Measurements from ENCODE around the gene SPATA12. TPM values are rescaled to one million over a fixed set of nuclear protein-coding genes. Genes with fewer than 3 reads are reported as not detected.

The SPATA12 gene
- not detected for polyA plus RNA-seq (2013, experiment 1 of 2; ENCODE audit: insufficient read length)
- not detected for polyA plus RNA-seq (2013, experiment 2 of 2; ENCODE audit: insufficient read length)

DNA sequence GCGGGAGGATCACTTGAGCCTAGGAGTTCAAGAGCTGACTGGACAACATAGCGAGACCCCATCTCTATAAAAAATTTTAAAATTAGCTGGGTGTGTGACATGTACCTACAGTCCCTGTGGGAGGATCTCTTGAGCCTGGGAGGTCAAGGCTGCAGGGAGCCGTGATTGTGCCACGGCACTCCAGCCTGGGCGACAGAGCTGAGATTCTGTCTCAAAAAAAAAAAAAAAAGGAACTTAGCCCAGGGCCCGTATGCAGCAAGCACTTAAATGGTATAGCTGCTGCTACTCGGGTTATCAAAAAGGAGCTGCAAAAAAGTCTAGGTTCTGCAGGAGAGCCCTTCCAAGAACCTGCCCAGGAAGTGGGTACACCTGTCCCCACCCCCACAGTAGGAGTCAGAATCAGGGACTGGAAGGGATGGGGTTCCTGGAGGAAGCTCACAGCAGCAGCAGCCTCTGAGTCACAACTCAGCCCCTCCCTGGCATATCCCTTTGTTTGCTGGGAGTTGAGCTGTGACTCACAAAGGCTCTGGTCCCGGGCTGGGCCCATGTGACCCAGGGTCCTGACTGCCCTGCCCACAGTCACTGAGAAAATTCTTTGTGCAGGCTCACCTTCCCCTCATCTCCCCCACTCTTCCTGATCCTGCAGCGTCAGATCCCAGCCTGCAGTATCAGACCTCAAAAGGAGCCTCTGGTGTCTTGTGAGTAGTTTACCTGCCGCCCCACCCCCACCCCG lies at the start of gene SPATA12:
SPATA12 (plus strand) TSS at position 576 of the 733 bp plus-strand sequence. CDS start 13,031 bp downstream, outside the sequence.
- DNase-seq, result peak; percentile 75

GRCh38 chr3:57011022-57011421 lies 49.4 kb upstream of the SPATA12 start:
- no peak for DNase-seq

DNA sequence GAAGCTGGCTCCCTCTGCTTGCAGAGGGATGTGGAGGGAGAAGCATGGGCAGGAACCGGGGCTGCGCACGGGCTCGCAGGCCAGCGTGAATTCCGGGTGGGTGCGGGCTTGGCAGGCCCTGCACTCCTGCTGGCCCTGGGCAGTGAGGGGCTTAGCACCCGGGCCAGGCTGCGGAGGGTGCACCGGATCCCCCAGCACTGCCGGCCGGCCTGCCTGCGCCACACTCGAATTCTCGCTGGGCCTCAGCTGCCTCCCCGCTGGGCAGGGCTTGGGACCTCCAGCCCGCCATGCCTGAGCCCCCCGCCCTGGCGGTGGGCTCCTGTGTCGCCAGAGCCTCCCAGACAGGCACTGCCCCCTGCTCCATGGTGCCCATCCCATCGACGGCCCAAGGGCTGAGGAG lies 47.6 kb upstream of the SPATA12 start:
- DNase-seq, result no peak

DNA sequence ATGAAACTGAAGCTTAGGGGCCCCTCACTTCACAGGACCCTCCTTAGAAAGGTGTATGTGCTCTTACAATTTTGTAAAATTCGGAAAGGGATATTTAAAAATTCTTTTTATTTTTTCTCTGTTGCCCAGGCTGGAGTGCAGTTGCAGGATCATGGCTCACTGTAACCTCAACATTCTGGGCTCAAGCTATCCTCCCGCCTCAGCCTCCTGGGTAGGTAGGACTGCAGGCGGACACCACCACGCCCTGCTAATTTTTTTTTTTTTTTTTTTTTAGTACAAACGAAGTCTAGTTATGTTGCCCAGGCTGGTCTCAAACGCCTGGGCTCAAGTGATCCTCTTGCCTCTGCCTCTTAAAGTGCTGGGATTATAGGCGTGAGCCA lies 45.1 kb upstream of the SPATA12 start:
- no peak for DNase-seq

DNA sequence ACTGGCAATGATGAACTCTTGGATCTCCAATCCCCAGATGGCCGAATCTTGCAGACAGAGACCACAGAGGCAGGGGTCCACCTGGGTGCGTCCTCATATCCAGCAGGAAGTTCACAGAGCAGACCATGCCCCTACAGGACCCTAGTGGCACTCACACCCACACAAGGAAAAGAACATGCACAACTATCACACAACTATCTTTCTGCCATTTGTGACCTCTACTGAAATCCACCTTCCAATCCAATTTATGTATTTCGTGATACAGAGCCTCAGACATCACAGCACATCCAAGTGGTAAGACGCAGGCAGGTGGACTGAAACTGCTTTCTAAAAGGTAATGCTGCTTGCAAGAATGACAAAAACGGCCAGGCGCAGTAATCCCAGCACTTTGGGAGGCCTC lies 44.6 kb upstream of the SPATA12 start:
- DNase-seq, result no peak

DNA sequence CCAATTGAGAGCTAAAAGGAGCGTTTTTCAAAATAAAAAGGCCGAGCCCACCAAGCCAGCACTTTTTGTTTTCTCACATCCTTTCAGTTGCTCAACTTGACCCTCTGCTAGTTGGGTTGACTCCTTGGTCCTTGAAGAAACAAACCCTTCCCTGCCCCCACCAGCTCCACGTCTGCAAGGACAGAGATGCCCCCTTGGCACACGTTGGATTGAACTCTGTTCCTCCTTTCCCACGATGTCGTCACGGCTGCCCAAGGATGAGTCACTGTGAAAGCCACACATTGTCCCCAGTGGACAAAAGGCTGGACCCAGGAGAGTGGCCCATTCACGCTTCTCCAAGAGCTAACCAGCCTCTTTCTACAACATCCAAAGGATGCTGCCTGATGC lies 43.0 kb upstream of the SPATA12 start:
- DNase-seq, result peak; percentile 56

DNA sequence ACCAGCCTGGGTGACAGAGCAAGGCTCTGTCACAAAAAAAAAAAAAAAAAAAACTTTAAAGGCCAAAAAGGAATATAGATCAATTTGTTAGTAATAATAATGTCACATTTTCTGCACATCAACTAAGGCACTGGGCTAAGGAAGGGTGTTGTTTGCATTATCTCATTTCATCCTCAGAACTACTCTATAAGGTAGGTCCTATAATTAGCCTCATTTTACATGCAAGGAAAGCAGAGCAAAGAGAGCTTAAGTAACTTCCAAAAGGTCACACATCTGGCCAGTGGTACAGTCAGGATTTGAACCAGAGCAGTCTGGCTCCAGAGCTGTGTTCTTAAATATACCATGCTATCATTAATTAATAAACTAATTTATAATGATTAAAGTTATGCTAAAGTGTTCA lies 42.2 kb upstream of the SPATA12 start:
- no peak for DNase-seq

- DNase-seq, result no peak
These were observed 41.4 kb upstream of the SPATA12 start for GRCh38 chr3:57019057-57019456.

DNA sequence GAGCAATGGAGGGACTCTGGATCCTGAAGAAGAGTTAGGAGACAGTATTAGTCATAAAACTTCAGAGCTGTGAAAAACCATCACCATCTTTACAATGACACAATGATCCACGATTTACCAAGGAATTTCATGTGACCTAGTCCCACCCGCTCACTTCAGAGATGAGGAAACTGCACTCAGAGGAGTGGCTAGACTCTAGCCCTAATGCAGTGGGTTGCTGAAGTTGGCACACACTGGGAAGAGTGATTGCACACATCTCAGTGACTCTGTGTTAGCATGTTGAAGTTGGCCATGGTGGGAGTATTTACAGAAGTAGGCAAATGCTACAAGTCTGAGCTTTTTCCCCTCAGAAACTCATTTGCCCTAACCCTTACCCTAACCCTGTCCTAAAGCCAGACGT lies 35.2 kb upstream of the SPATA12 start:
- no peak for DNase-seq

DNA sequence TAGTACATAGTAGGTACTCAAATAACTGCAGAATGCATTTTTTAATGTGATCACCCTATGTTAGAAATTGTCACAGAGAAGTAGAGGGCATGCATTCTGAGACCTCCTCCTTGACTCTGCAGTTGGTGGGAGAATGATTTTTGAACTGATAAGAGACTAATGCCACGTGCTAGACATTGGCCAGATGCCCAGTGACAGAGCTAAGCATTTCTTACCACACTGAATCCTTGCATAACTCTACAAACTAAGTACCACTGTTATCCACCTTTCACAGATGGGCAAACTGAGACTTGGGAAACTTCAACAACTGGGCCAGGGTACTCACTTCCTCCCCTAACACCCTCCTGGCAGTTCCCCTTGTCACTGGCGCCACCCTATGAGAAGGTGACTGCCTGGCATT lies 33.5 kb upstream of the SPATA12 start:
- DNase-seq, result peak; percentile 33

DNA sequence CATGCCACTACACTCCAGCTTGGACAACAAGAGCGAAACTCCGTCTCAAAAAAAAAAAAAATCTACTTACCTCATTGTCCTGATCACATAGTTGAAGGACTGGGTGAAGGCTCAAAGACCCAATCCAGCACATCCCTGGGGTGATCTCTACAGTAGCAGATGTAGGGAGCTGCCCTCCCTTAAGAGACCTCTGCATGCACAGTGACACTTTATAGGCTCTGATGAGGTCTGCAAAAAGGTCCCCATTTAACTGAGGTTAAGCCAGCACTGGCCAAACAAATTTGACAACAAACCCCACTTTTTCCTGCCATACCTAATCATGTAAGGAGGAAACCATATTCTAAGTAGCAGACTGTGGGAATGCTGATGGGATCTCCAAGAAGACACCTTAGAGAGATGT lies 31.1 kb upstream of the SPATA12 start:
- DNase-seq, result no peak

GRCh38 chr3:57029924-57030323 lies 30.5 kb upstream of the SPATA12 start:
- DNase-seq, result no peak

DNA sequence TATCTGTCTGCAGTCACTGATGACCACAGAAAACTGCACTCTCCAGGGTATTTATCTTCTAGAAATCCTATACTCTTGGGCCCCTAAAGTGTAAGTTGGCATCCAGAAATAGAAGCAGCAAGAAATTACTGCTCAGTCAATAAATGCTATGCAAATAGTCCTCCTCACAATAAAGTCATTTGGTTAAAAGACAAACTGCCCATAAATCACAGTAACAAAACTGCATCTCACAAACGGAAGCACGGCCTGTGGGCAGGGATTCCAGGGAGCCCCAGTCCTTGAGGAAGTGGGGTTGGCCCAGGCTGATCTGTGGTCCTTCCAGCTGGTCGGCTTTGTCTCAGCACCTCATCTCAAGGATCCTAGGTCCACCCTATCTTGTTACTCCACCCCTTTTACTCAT lies 29.7 kb upstream of the SPATA12 start:
- no peak for DNase-seq

GRCh38 chr3:57031631-57032541 lies 28.6 kb upstream of the SPATA12 start:
- no peak for DNase-seq

GRCh38 chr3:57036952-57037351 lies 23.5 kb upstream of the SPATA12 start:
- no peak for DNase-seq

DNA sequence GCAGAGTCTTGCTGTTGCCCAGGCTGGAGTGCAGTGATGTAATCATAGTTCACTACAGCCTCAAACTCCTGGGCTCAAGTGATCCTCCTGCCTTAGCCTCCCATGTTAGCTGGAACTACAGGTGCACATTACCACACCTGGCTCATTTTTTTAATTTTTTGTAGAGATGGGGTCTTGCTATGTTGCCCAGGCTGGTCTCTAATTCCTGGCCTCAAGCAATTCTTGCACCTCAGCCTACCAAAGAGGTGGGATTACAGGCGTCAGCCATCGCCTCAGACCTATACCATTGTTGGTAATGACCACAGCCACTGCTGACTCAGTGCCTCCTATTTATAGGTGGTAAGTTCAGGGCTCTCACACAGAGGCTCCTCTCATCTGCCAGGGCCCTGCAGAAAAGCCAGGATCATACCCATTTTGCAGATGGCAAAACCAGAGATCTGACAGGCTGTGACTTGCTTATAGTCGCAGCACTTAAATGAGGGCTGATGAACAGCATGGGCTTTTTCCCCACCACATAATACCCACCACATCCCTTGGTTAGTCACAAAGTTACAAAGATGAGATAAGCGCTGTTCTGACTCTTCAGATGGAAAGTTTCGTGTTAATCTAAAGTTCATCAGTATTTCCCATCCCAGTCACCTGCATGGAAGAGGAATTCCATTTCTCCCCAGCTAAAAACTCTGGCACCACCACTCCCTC lies 21.8 kb upstream of the SPATA12 start:
- no peak for DNase-seq

DNA sequence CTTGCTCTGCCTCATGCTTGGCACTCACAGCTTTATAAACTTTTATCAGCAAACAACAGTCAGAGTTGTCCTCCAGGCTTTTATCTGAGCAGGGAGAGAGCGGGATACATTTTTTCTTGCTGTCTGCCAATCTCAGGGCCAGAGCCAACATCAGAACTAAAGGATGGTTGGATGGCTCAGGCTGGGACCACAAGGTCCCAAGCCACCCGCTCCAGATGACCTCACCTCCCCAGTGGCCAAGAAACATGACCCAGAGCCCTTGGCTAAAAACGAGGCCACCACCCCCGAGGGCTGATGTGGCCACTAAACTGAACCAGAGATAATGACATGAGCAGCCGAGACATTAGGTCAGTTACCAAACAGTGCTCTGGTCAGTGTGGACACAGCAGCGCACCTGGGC lies 18.8 kb upstream of the SPATA12 start:
- DNase-seq, result no peak

GRCh38 chr3:57043518-57043917 lies 16.9 kb upstream of the SPATA12 start:
- no peak for DNase-seq

DNA sequence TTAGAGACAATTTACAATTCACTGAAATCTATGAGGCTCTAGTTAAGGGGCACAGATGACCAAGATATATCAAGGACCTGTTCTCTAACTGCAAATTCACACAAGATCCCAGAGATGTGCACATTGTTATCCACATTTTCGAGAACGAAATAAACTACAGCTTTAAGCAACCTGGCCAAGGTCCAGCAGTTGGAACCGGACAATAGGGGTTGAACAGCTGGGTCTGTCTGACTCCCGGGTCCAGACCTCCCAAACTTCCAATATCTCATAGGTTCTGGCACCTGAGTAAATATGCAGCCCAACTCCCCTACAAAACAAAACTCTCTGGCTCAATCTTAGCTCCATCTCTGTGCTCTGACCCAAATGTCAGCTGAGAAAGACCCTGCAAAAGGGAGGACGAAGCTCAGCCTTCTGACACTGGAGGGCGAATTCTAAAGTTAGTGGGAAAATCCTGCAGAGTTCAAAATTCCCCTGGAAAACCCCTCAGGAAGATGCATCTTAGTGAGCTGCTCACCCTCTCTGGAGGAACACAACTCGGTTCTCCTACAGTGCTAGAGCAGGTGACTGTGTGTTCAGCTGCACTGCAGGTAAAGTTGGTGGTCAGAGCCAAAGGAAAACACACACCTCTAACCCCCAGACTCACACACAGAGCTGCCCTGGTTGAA lies 14.2 kb upstream of the SPATA12 start:
- DNase-seq, result no peak

DNA sequence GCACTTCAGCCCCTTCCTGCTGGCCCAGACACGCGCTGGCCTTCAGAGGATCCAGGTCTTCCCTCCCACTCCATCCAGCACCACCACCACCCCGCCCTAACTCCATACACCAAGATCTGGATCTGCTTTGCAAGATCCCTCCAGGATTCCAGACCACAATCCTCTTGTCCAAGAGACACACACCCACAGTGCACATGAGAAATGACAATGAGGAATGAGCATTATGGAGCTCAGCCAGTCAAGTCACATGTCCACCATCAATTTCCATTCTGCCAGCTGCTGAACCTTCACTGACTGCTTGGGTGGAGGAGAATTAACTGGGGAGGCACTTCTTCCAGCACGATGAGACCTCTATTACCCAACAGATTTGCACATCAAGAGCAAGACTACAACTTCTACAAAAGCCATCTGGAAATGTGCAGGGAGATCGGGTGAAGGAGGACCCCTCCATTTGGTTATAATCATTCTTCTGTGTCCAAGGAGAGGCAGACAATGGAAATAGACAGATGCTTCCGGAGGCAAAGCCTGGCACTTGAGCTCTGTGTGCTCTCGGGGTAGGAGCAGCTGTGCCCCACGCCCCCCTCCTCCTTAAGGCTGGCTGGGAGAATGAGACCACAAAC lies 12.3 kb upstream of the SPATA12 start:
- peak; percentile 44 for DNase-seq

GRCh38 chr3:57048728-57049127 lies 11.7 kb upstream of the SPATA12 start:
- DNase-seq, result no peak

GRCh38 chr3:57052662-57053061 lies 7.8 kb upstream of the SPATA12 start:
- DNase-seq, result no peak

Measured in fibroblast of skin of scalp (primary cell).